Muscle of arm (tissue), 12 donors: ENCODE measurements around the gene POMGNT2. TPM values are rescaled to one million over a fixed set of nuclear protein-coding genes. Genes with fewer than 3 reads are reported as not detected.
"Not testable (repeated sequence)": the region's sequence is repeated elsewhere in the genome, so short reads cannot be mapped to it uniquely, and the experiment has no call there.

Experiments used
- DNase-seq: peaks from one replicate; pipeline ENCODE4 v3.0.0-alpha.2; 2013
- polyA plus RNA-seq, 12 donors: library from polyadenylated mRNA; unstranded; fragments of 120-200 nt; gene quantifications; one replicate each; pipeline ENCODE4 v1.2.1, GENCODE V29; 2013; ENCODE audit not compliant: insufficient read length in 12 of 12

The POMGNT2 gene
- polyA plus RNA-seq, 12 donors: 13.8 to 23.6 (median 18.8) TPM; not detected in 1

- no peak for DNase-seq
Observed at GRCh38 chr3:43077707-43078106, 28.2 kb downstream of the POMGNT2 start.

GRCh38 chr3:43077261-43077660, 28.6 kb downstream of the POMGNT2 start:
- DNase-seq: no peak

GRCh38 chr3:43076857-43077256, 29.0 kb downstream of the POMGNT2 start:
- DNase-seq: no peak

- no peak for DNase-seq
Observed at GRCh38 chr3:43075904-43076661, 29.8 kb downstream of the POMGNT2 start.

- DNase-seq: no peak
Observed at GRCh38 chr3:43074901-43075689, 30.8 kb downstream of the POMGNT2 start.

GRCh38 chr3:43074482-43074881, 31.4 kb downstream of the POMGNT2 start:
- DNase-seq: no peak

- DNase-seq: no peak
Observed at GRCh38 chr3:43073836-43074220, 32.1 kb downstream of the POMGNT2 start.

- no peak for DNase-seq
Observed at GRCh38 chr3:43073116-43073835, 32.6 kb downstream of the POMGNT2 start.

GRCh38 chr3:43072361-43072760, 33.5 kb downstream of the POMGNT2 start:
- no peak for DNase-seq

- no peak for DNase-seq
Observed at GRCh38 chr3:43071313-43071893, 34.5 kb downstream of the POMGNT2 start.

- not testable (repeated sequence) for DNase-seq
Observed at GRCh38 chr3:43070670-43071069, 35.2 kb downstream of the POMGNT2 start.

- DNase-seq: no peak
Observed at GRCh38 chr3:43063114-43063513, 42.8 kb downstream of the POMGNT2 start.

GRCh38 chr3:43062564-43063040, 43.3 kb downstream of the POMGNT2 start:
- no peak for DNase-seq

- DNase-seq: no peak
Observed at GRCh38 chr3:43062040-43062563, 43.8 kb downstream of the POMGNT2 start.

- no peak for DNase-seq
Observed at GRCh38 chr3:43061101-43061895, 44.6 kb downstream of the POMGNT2 start.

- no peak for DNase-seq
Observed at GRCh38 chr3:43059456-43059855, 46.4 kb downstream of the POMGNT2 start.

- DNase-seq: no peak
Observed at GRCh38 chr3:43055806-43056770, 49.8 kb downstream of the POMGNT2 start.

GRCh38 chr3:43055393-43055792, 50.5 kb downstream of the POMGNT2 start:
- no peak for DNase-seq

- DNase-seq: no peak
Observed at GRCh38 chr3:43054754-43055153, 51.1 kb downstream of the POMGNT2 start.

GRCh38 chr3:43053291-43053690, 52.6 kb downstream of the POMGNT2 start:
- no peak for DNase-seq
